K562 (cell line): ENCODE results near the gene MT1E. TPM values are rescaled to one million over a fixed set of nuclear protein-coding genes. Genes with fewer than 3 reads are reported as not detected.

ENCODE experiments used
- EZH2 ChIP-seq: IDR thresholded peaks from 2 replicates; pipeline ENCODE4 v1.6.1; 2012; ENCODE audit warnings: low read depth, mild to moderate bottlenecking, inconsistent platforms, low read length, borderline replicate concordance
- NRF1 ChIP-seq, 2 experiments: fragments of 450-650 bp; IDR thresholded peaks in 1 of 2; conservative IDR thresholded peaks in 1 of 2; 2 replicates each; pipeline ENCODE4 v1.6.1; 2014; ENCODE audit warnings: mild to moderate bottlenecking in 2 of 2
- TAF9B ChIP-seq: fragments of 450-650 bp; IDR thresholded peaks from 2 replicates; pipeline ENCODE4 v1.6.1; 2018; ENCODE audit warnings: mild to moderate bottlenecking; ENCODE audit not compliant: partially characterized antibody
- ZNF408 ChIP-seq: fragments of 250-450 bp; sonication (Bioruptor Pico); IDR thresholded peaks from 2 replicates; pipeline ENCODE4 v1.4.0; 2020; ENCODE audit warnings: low read depth, mild to moderate bottlenecking, moderate library complexity
- ZNF592 ChIP-seq: fragments of 450-650 bp; IDR thresholded peaks from 2 replicates; pipeline ENCODE4 v1.6.1; 2017; ENCODE audit warnings: antibody characterized with exemption, mild to moderate bottlenecking
- polyA plus RNA-seq, 8 experiments: library from polyadenylated mRNA; depleted of rRNA in 4 of 8; stranded (reverse) in 5 of 8; unstranded in 3 of 8; fragments of >200 nt; fragmentation: Nextera tagmentation in 2 of 8; fragmentation: Illumina TruSeq in 1 of 8; extraction: Ambion mirVana in 2 of 8; extraction: Trizol in 1 of 8; gene quantifications; 2 replicates each; pipeline versions ENCODE4 v1.2.1 to v1.2.3, GENCODE V29; 2011 to 2014; ENCODE audit warnings: inconsistent platforms in 1 of 8, missing spikeins in 1 of 8
- total RNA-seq, 7 experiments: library from RNA; depleted of rRNA in 6 of 7; stranded (reverse); fragments of >200 nt in 6 of 7; fragmentation: Illumina TruSeq in 2 of 7; extraction: Trizol in 2 of 7; gene quantifications; 2 replicates each; pipeline versions ENCODE4 v1.2.1 to v1.2.3, GENCODE V29; 2011 to 2021; ENCODE audit warnings: low replicate concordance in 1 of 7

MT1E gene
- total and polyA plus RNA-seq, 9 of the 15 experiments (the other 6 are each of a cell fraction or from before 2014, with no cell fraction given): 0.29 to 0.81 (median 0.46) TPM; not detected in 3

GRCh38 chr16:56637814-56638750, 12.5 kb downstream of the MT1E start, which contains the start of gene MT1A (continued):
- TF ChIP-seq ZNF592: no peak
- TF ChIP-seq TAF9B: no peak
- TF ChIP-seq NRF1 (conservative IDR thresholded peaks at IDR 0.05 in 1 of 2, IDR thresholded peaks at IDR 0.05 in 1 of 2): peak; percentile 89 to 91
- TF ChIP-seq EZH2: 0 out of 2 replicates have a peak, but pooled peaks have one; percentile 20
- no peak for TF ChIP-seq ZNF408 (CRISPR knock-in tag)
